Posterior cingulate gyrus (tissue), 11 donors: ENCODE measurements around the gene ARRDC3.
A peak's percentile ranks its signal among the peaks of the same experiment; 100 is the strongest.
"Not testable (repeated sequence)": the region's sequence is repeated elsewhere in the genome, so short reads cannot be mapped to it uniquely, and the experiment has no call there.

Experiments used
- DNase-seq, 10 donors: peaks; one replicate each; pipeline versions ENCODE4 v3.0.0 to v3.0.0-alpha.2; 2020 to 2021; ENCODE audit warnings: mixed read lengths in 3 of 10
- intact Hi-C: fragments of 100-400 bp; cut with DNase I; formaldehyde crosslinking; loops from one replicate; pipeline ENCODE4 v1.15.1; 2023

ARRDC3 gene

GRCh38 chr5:91383027-91383955, at the start of gene ARRDC3:
Gene ARRDC3 (minus strand): TSS chr5:91383317. CDS start chr5:91383092, 225 bp downstream.
- intact Hi-C loops, result loop anchor here (10.0 kb wide), 1 partner anchor 158 kb away; no protein-coding TSS in a partner anchor
- DNase-seq, result peak; percentile 91 to 99 (median 94)

- no peak for DNase-seq
- intact Hi-C loops, result no loop called here
Measured at GRCh38 chr5:91430949-91431348, 47.8 kb upstream of the ARRDC3 start.

GRCh38 chr5:91424638-91425436, 41.7 kb upstream of the ARRDC3 start:
- no peak for DNase-seq
- intact Hi-C loops, result no loop called here

GRCh38 chr5:91423871-91424270, 40.8 kb upstream of the ARRDC3 start:
- intact Hi-C loops, result no loop called here
- DNase-seq, result no peak

- no peak for DNase-seq
- intact Hi-C loops, result no loop called here
Measured at GRCh38 chr5:91420879-91421278, 37.8 kb upstream of the ARRDC3 start.

- intact Hi-C loops, result loop anchor here (1.0 to 10.0 kb wide), 5 partner anchors 35 to 618 kb away; no protein-coding TSS in a partner anchor
- DNase-seq, result peak in 6 of 10 donors; percentile 35 to 83 (median 68)
Measured at GRCh38 chr5:91419571-91420537, 36.7 kb upstream of the ARRDC3 start.

GRCh38 chr5:91419136-91419535, 36.0 kb upstream of the ARRDC3 start:
- no peak for DNase-seq
- intact Hi-C loops, result loop anchor here (1.0 to 10.0 kb wide), 5 partner anchors 34 to 617 kb away; no protein-coding TSS in a partner anchor

- intact Hi-C loops, result loop anchor here (2.0 to 10.0 kb wide), 3 partner anchors 33 to 616 kb away; no protein-coding TSS in a partner anchor
Measured at GRCh38 chr5:91418158-91418557, 35.0 kb upstream of the ARRDC3 start.

GRCh38 chr5:91417219-91417618, 34.1 kb upstream of the ARRDC3 start:
- no peak for DNase-seq
- intact Hi-C loops, result loop anchor here (5.0 to 10.0 kb wide), 2 partner anchors 482 to 615 kb away; no protein-coding TSS in a partner anchor

More at GRCh38 chr5:91418158-91418557, 35.0 kb upstream of the ARRDC3 start:
- DNase-seq, result no peak

- DNase-seq, result no peak
- intact Hi-C loops, result loop anchor here (5.0 to 10.0 kb wide), 2 partner anchors 482 to 614 kb away; no protein-coding TSS in a partner anchor
Measured at GRCh38 chr5:91416491-91416890, 33.4 kb upstream of the ARRDC3 start.

- DNase-seq, result no peak
- intact Hi-C loops, result no loop called here
Measured at GRCh38 chr5:91409304-91409703, 26.2 kb upstream of the ARRDC3 start.

- DNase-seq, result no peak
- intact Hi-C loops, result no loop called here
Measured at GRCh38 chr5:91408710-91409109, 25.6 kb upstream of the ARRDC3 start.

GRCh38 chr5:91407204-91407603, 24.1 kb upstream of the ARRDC3 start:
- intact Hi-C loops, result no loop called here
- DNase-seq, result no peak

GRCh38 chr5:91403438-91403837, 20.3 kb upstream of the ARRDC3 start:
- no peak for DNase-seq
- intact Hi-C loops, result no loop called here

- DNase-seq, result no peak
- intact Hi-C loops, result no loop called here
Measured at GRCh38 chr5:91401175-91401574, 18.1 kb upstream of the ARRDC3 start.

- DNase-seq, result no peak
- intact Hi-C loops, result no loop called here
Measured at GRCh38 chr5:91397791-91398190, 14.7 kb upstream of the ARRDC3 start.

- no peak for DNase-seq
- intact Hi-C loops, result no loop called here
Measured at GRCh38 chr5:91390268-91390667, 7.2 kb upstream of the ARRDC3 start.

- intact Hi-C loops, result loop anchor here (10.0 kb wide), 1 partner anchor 165 kb away; no protein-coding TSS in a partner anchor
- DNase-seq, result not testable (repeated sequence)
Measured at GRCh38 chr5:91389555-91389954, 6.4 kb upstream of the ARRDC3 start.

GRCh38 chr5:91388362-91388761, 5.2 kb upstream of the ARRDC3 start:
- no peak for DNase-seq
- intact Hi-C loops, result loop anchor here (10.0 kb wide), 1 partner anchor 164 kb away; no protein-coding TSS in a partner anchor
